Parathyroid adenoma (tissue), 2 donors: ENCODE data around the gene PALM3.

Experiments used
- H2AFZ ChIP-seq: fragments of 300-600 bp; sonication (generic); one replicate; pipeline ENCODE4 v1.7.0; 2017; ENCODE audit warnings: antibody characterized with exemption, mild to moderate bottlenecking
- H3K27ac ChIP-seq: fragments of 300-600 bp; sonication (generic); one replicate; pipeline ENCODE4 v1.7.0; 2017
- H3K27me3 ChIP-seq: fragments of 300-600 bp; sonication (generic); one replicate; pipeline ENCODE4 v1.7.0; 2017; ENCODE audit warnings: low read length; ENCODE audit not compliant: control insufficient read depth, insufficient read depth
- H3K36me3 ChIP-seq: fragments of 300-600 bp; sonication (generic); one replicate; pipeline ENCODE4 v1.7.0; 2017; ENCODE audit warnings: low read length; ENCODE audit not compliant: control insufficient read depth, insufficient read depth
- H3K4me1 ChIP-seq: fragments of 300-600 bp; sonication (generic); one replicate; pipeline ENCODE4 v1.7.0; 2017; ENCODE audit warnings: control low read depth
- H3K4me2 ChIP-seq: fragments of 300-600 bp; sonication (generic); one replicate; pipeline ENCODE4 v1.7.0; 2017; ENCODE audit warnings: low read length
- H3K4me3 ChIP-seq: fragments of 300-600 bp; sonication (generic); one replicate; pipeline ENCODE4 v1.7.0; 2017; ENCODE audit warnings: low read depth, low read length
- H3K79me2 ChIP-seq: fragments of 300-600 bp; sonication (generic); one replicate; pipeline ENCODE4 v1.7.0; 2017; ENCODE audit warnings: control low read depth
- H3K9ac ChIP-seq: fragments of 300-600 bp; sonication (generic); one replicate; pipeline ENCODE4 v1.7.0; 2017; ENCODE audit warnings: mild to moderate bottlenecking
- H3K9me3 ChIP-seq: fragments of 300-600 bp; sonication (generic); one replicate; pipeline ENCODE4 v1.7.0; 2017; ENCODE audit warnings: low read length; ENCODE audit not compliant: control insufficient read depth
- TF ChIP-seq, protein P1 (sequence below): fragments of 300-600 bp; sonication (generic); IDR thresholded peaks from one replicate; pipeline ENCODE4 v1.7.0; 2017; ENCODE audit warnings: antibody characterized with exemption, mild to moderate bottlenecking
- donor health status: primary hyperparathyroidism.

Gene PALM3

DNA sequence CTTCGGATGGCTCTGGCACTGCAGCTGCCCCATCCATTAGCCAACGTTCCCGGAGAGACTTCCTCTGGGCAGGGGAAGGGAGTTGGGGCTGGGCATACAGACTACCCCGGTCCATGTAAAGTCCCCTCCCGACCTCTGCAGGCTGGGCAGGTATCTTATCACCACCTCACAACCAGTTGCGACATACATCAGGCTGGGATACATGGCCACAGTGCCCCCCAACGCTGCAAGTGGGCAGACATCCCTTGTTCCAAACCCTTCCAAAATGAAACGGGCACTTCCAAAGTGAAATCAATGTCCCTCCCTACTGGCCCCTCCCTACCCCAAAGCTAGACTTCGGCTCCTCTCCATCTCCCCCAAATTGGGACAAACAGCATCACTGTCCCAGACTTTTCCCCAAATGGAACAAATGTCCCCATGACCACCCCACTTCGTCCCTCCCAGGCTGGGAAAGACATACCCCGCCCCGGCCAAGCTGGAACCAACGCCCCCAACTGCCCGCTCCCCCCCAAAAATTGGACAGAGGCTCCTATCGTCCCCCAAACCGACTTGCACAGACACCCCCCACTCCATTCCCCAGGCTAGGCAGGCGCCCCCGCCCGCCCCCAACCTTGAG is 5.0 kb downstream of the PALM3 start:
- no peaks in the 10 kb centered on the region for H3K9me3 ChIP-seq
- no peaks in the 10 kb centered on the region for H3K27me3 ChIP-seq
- H3K9ac ChIP-seq, result no peak overlapping the region
- H3K27ac ChIP-seq, result no peak overlapping the region
- no peaks in the 10 kb centered on the region for H3K79me2 ChIP-seq
- H2AFZ ChIP-seq, result peak overlapping the region; percentile 67
- H3K4me3 ChIP-seq, result no peak overlapping the region
- peaks cover 7% of the 10 kb centered on the region for H3K4me1 ChIP-seq
- H3K36me3 ChIP-seq, result no peaks in the 10 kb centered on the region
- no peak overlapping the region for H3K4me2 ChIP-seq
- TF ChIP-seq, protein P1, sequence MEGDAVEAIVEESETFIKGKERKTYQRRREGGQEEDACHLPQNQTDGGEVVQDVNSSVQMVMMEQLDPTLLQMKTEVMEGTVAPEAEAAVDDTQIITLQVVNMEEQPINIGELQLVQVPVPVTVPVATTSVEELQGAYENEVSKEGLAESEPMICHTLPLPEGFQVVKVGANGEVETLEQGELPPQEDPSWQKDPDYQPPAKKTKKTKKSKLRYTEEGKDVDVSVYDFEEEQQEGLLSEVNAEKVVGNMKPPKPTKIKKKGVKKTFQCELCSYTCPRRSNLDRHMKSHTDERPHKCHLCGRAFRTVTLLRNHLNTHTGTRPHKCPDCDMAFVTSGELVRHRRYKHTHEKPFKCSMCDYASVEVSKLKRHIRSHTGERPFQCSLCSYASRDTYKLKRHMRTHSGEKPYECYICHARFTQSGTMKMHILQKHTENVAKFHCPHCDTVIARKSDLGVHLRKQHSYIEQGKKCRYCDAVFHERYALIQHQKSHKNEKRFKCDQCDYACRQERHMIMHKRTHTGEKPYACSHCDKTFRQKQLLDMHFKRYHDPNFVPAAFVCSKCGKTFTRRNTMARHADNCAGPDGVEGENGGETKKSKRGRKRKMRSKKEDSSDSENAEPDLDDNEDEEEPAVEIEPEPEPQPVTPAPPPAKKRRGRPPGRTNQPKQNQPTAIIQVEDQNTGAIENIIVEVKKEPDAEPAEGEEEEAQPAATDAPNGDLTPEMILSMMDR, result no peak

DNA sequence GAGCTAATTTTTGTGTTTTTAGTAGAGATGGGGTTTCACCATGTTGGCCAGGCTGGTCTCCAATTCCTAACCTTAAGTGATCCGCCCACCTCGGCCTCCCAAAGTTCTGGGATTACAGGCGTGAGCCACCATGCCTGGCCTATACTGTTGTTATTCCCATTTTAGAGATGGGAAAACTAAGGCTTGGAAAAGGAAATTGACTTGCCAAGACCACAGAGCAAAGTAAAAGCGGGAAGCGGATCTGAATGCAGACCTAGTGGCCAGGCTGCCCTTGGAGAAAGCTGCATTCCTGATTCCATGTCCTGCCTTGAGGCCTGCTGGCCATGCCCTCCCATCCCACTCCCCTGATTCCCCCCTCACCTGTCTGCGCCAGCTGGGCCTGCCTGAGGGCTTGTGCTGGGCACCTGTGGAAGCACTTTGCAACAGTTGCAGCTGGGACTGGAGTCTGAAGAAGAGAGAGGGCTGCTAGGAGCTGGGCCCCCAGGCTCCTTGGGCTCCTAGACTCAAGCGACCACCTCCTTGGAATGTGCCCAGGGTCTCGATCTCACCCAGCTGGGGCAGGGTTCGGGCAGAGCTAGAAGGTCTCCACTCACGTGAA is 5.7 kb downstream of the PALM3 start:
- no peak overlapping the region for H3K4me3 ChIP-seq
- no peak overlapping the region for H3K9ac ChIP-seq
- no peaks in the 10 kb centered on the region for H3K36me3 ChIP-seq
- H3K27me3 ChIP-seq, result no peaks in the 10 kb centered on the region
- no peaks in the 10 kb centered on the region for H3K79me2 ChIP-seq
- H3K27ac ChIP-seq, result no peak overlapping the region
- H3K4me2 ChIP-seq, result no peak overlapping the region
- no peaks in the 10 kb centered on the region for H3K9me3 ChIP-seq
- peaks cover 2% of the 10 kb centered on the region for H3K4me1 ChIP-seq
- H2AFZ ChIP-seq, result no peak overlapping the region
- TF ChIP-seq, protein P1, result no peak

DNA sequence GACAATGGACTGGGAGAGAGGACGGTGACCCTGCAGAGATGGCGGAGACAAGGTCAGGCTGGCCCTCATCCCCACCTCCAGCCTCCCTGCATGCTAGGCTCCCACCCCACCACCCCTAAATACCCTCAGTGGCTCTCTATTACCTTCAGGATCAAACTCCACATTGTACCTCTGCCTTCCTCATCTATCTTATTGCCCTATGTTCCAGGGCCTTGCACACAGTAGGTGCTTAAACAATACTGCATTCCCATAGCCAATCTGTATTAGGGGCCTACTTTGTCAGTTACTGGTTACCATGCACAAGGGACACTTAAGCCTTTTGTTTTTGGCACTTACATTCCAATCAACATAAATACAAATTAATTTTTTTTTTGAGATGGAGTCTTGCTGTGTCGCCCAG is 6.5 kb downstream of the PALM3 start:
- Histone ChIP-seq H3K27ac (no peak overlapping the region), H3K9ac (no peak overlapping the region), H2AFZ (no peak overlapping the region), H3K4me2 (no peak overlapping the region), H3K79me2 (no peaks in the 10 kb centered on the region), H3K27me3 (no peaks in the 10 kb centered on the region), H3K36me3 (no peaks in the 10 kb centered on the region), H3K4me1 (peaks cover 2% of the 10 kb centered on the region), H3K4me3 (no peak overlapping the region), H3K9me3 (no peaks in the 10 kb centered on the region)
- TF ChIP-seq, protein P1, result no peak

DNA sequence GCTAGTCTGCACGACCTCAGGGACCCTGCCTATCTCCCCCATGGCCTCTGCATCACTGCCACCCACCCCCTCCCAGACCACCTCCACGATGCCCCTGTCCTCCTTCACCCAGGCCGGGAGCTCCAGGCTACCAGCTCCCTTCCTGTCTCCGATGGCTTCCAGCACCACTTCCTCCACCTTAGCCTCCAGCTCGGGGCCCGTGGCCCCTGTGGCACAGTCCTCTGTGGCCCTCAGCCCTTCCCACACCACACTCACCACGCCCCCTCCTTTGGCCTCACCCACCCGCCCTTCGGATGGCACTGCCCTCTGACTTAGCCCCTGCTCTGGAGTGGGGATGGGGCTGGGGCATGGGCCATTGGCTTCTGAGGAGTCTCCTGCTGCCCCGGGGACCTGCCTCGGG is 7.2 kb downstream of the PALM3 start:
- Histone ChIP-seq H3K79me2 (no peaks in the 10 kb centered on the region), H3K9ac (no peak overlapping the region), H3K27ac (no peak overlapping the region), H3K9me3 (no peaks in the 10 kb centered on the region), H3K4me3 (no peak overlapping the region), H2AFZ (no peak overlapping the region), H3K4me2 (no peak overlapping the region), H3K4me1 (no peaks in the 10 kb centered on the region), H3K36me3 (no peaks in the 10 kb centered on the region), H3K27me3 (no peaks in the 10 kb centered on the region)
- TF ChIP-seq, protein P1, result no peak

DNA sequence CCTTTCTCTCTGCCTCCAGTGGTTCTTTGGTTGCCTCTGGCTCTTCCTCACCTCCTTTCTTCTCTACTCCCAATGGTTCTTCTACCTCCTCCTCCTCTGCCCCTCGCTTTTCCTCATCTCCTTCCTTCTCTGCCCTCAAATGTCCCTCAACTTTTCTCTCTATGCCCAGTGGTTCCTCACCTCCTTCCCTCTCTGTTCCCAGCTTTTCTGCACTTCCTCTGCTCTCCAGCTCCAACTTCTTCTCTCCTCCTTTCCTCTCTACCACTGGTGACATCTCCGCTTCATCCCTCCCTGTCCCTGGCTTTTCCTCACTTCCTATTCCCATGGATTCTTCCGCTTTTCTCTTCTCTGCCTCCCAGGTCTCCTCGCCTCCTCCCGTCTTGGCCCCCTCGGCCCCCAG is 7.8 kb downstream of the PALM3 start:
- no peak overlapping the region for H2AFZ ChIP-seq
- H3K27me3 ChIP-seq, result no peaks in the 10 kb centered on the region
- H3K4me3 ChIP-seq, result no peak overlapping the region
- no peak overlapping the region for H3K4me2 ChIP-seq
- H3K79me2 ChIP-seq, result no peaks in the 10 kb centered on the region
- no peaks in the 10 kb centered on the region for H3K36me3 ChIP-seq
- no peak overlapping the region for H3K9ac ChIP-seq
- H3K4me1 ChIP-seq, result no peaks in the 10 kb centered on the region
- no peak overlapping the region for H3K27ac ChIP-seq
- no peaks in the 10 kb centered on the region for H3K9me3 ChIP-seq
- TF ChIP-seq, protein P1, result no peak
